Breast epithelium (tissue), 4 donors: ENCODE data around the gene PTPRG. TPM values are rescaled to one million over a fixed set of nuclear protein-coding genes. Genes with fewer than 3 reads are reported as not detected.

Source experiments
- DNase-seq, 2 donors: peaks; one replicate each; pipeline ENCODE4 v3.0.0-alpha.2; 2019; ENCODE audit warnings: low spot score in 2 of 2
- H3K27ac ChIP-seq, 2 donors: fragments of 200-600 bp; sonication (generic) in 1 of 2; one replicate each; pipeline ENCODE4 v1.5.1; 2016 to 2019; ENCODE audit warnings: mild to moderate bottlenecking in 1 of 2
- H3K27me3 ChIP-seq, 2 donors: fragments of 200-600 bp; sonication (generic) in 1 of 2; one replicate each; pipeline versions ENCODE4 v1.5.1 to v1.6.0; 2017 to 2019; ENCODE audit warnings: control low read depth in 1 of 2, mild to moderate bottlenecking in 1 of 2
- H3K36me3 ChIP-seq: fragments of 200-600 bp; one replicate; pipeline ENCODE4 v1.5.1; 2019
- H3K4me1 ChIP-seq, 2 donors: fragments of 200-600 bp; sonication (generic); one replicate each; pipeline ENCODE4 v1.5.1; 2016 to 2019; ENCODE audit warnings: control low read depth in 1 of 2
- H3K4me3 ChIP-seq, 3 donors: fragments of 200-600 bp; sonication (generic); 1 replicate in 2 of 3; 2 replicates in 1 of 3; pipeline ENCODE4 v1.5.1; 2016 to 2019; ENCODE audit warnings: mild to moderate bottlenecking in 3 of 3, moderate library complexity in 2 of 3
- H3K9me3 ChIP-seq, 2 donors: fragments of 200-600 bp; sonication (generic) in 1 of 2; one replicate each; pipeline ENCODE4 v1.5.1; 2016 to 2019; ENCODE audit warnings: control low read depth in 1 of 2
- POLR2A ChIP-seq: fragments of 450-650 bp; IDR thresholded peaks from one replicate; pipeline ENCODE4 v1.6.1; 2016; ENCODE audit warnings: antibody characterized with exemption, mild to moderate bottlenecking, moderate library complexity
- POLR2AphosphoS5 ChIP-seq, 3 donors: sonication (generic); formaldehyde crosslinking; IDR thresholded peaks; one replicate each; pipeline ENCODE4 v1.6.1; 2017; ENCODE audit warnings: antibody characterized with exemption in 3 of 3
- intact Hi-C: fragments of 100-400 bp; cut with DNase I; formaldehyde crosslinking; loops from one replicate; pipeline ENCODE4 v1.15.1; 2023; ENCODE audit warnings: low total_unique reads
- total RNA-seq, 3 donors: library from RNA; depleted of rRNA; stranded (reverse); fragments of >200 nt; gene quantifications; one replicate each; pipeline ENCODE4 v1.1.0, GENCODE V29; 2016
- TF ChIP-seq, protein P1 (sequence below), 3 donors: fragments of 450-650 bp; IDR thresholded peaks; one replicate each; pipeline ENCODE4 v1.5.1; 2016 to 2017; ENCODE audit warnings: antibody characterized with exemption in 3 of 3, mild to moderate bottlenecking in 3 of 3, moderate library complexity in 3 of 3

Gene PTPRG
- total RNA-seq, 3 donors from 2014 or later, result 42.3 to 179 (median 61.6) TPM

DNA sequence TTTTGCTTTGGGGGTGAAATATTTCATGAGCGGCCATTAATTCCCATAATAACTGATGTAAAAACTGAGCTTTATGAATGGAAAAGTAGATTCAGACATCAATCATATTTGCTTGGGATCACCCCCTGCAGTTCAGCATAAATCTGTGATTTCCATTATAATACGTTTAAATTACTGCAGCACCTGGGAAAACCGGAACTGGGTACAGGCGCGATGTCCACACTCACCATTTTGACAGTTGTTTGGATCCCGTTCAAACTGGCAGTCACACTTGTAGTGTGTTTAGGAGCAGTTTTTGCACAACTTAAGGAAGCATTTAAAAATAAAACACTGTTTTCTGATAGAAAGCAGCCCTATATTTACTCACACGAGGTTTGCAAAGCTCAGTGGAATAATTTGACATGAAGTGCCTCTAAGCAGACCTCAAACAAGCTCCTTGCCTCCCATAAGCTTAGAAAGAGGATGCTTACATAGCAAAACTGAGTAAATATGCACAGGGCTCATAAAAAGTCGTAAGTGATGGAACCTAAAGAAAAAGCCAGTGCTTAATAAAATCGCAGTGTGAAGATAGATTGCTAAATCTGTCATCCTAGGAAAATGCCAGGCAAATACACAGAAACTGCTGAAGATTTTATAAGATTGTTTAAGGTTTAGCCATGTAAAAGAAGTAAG lies 377.6 kb downstream of the PTPRG start:
- Histone ChIP-seq H3K27me3 (no peaks in the 10 kb centered on the region), H3K27ac (no peak overlapping the region), H3K9me3 (no peaks in the 10 kb centered on the region), H3K36me3 (no peaks in the 10 kb centered on the region), H3K4me3 (no peak overlapping the region), H3K4me1 (no peaks in the 10 kb centered on the region)
- no peak for DNase-seq
- TF ChIP-seq POLR2AphosphoS5 (IDR thresholded peaks at IDR 0.05) (no peak), POLR2A (no peak)
- TF ChIP-seq, protein P1, sequence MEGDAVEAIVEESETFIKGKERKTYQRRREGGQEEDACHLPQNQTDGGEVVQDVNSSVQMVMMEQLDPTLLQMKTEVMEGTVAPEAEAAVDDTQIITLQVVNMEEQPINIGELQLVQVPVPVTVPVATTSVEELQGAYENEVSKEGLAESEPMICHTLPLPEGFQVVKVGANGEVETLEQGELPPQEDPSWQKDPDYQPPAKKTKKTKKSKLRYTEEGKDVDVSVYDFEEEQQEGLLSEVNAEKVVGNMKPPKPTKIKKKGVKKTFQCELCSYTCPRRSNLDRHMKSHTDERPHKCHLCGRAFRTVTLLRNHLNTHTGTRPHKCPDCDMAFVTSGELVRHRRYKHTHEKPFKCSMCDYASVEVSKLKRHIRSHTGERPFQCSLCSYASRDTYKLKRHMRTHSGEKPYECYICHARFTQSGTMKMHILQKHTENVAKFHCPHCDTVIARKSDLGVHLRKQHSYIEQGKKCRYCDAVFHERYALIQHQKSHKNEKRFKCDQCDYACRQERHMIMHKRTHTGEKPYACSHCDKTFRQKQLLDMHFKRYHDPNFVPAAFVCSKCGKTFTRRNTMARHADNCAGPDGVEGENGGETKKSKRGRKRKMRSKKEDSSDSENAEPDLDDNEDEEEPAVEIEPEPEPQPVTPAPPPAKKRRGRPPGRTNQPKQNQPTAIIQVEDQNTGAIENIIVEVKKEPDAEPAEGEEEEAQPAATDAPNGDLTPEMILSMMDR (IDR thresholded peaks at IDR 0.05), result no peak
- intact Hi-C loops, result no loop called here

DNA sequence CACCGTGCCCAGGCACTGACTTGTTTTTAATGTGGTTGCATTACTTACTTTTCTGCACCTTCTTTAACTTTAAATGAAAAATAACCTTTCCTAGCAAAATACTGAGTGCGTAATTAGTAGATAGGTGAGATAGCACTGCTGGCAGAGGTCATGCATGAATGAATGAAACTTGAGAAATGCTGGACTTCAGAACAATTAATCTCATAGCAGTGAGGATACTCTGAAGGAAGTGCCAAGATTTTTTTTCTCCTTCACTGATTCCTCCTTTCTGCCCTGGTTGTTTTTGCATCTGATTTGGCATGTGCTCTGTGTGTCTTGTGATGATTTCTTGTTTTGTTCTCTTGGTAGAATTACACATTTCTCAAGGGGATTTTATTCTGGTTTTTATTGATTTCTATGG lies 378.9 kb downstream of the PTPRG start:
- Histone ChIP-seq H3K4me3 (no peak overlapping the region), H3K9me3 (no peaks in the 10 kb centered on the region), H3K27me3 (no peaks in the 10 kb centered on the region), H3K27ac (no peak overlapping the region), H3K4me1 (no peaks in the 10 kb centered on the region), H3K36me3 (no peaks in the 10 kb centered on the region)
- TF ChIP-seq, protein P1 (IDR thresholded peaks at IDR 0.05), result no peak
- no peak for TF ChIP-seq POLR2A
- no peak for TF ChIP-seq POLR2AphosphoS5 (IDR thresholded peaks at IDR 0.05)
- no peak for DNase-seq
- intact Hi-C loops, result no loop called here

DNA sequence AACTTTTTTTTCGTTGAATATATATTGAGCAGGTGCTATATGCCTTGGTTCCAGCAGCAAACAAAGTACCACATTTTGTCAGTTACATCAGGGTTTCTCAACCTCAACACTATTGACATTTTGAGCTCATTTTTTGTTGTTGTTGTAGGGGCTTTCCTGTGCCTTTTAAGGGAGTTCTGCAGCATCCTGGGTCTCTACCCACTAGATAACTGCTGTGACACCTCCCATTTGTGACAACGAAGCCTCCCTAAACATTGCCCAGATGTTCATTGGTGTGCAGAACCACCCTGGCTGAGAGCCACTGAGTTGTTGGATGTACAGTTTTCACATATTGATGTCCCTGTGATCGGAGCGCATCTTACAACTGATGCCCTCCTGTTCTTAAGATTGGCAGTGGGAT lies 382.6 kb downstream of the PTPRG start:
- Histone ChIP-seq H3K27ac (no peak overlapping the region), H3K4me3 (no peak overlapping the region), H3K27me3 (no peaks in the 10 kb centered on the region), H3K36me3 (no peaks in the 10 kb centered on the region), H3K4me1 (no peaks in the 10 kb centered on the region), H3K9me3 (no peaks in the 10 kb centered on the region)
- no peak for TF ChIP-seq POLR2AphosphoS5 (IDR thresholded peaks at IDR 0.05)
- TF ChIP-seq POLR2A, result no peak
- TF ChIP-seq, protein P1 (IDR thresholded peaks at IDR 0.05), result no peak
- no peak for DNase-seq
- intact Hi-C loops, result no loop called here

DNA sequence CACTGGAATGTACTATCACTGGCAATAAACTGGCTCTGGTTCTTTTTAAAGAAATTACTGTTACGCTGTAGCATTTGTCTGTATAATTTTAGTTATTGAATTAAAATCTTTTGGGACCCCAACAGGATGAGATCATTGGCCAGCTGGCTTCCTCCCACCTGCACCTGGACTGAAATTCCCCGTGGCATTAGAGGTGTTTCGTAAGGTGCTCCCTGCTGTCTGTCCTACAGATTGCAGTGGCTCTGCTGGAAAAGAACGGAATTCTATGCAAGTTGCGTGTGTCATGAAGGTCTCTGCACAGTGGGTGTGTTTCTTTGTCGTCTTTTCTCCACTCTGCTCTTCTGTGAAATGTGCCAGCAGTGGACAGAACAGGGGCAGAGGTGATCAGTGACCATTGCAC lies 383.4 kb downstream of the PTPRG start:
- no peak overlapping the region for H3K4me3 ChIP-seq
- intact Hi-C loops, result no loop called here
- no peaks in the 10 kb centered on the region for H3K4me1 ChIP-seq
- no peaks in the 10 kb centered on the region for H3K9me3 ChIP-seq
- H3K27ac ChIP-seq, result no peak overlapping the region
- TF ChIP-seq, protein P1 (IDR thresholded peaks at IDR 0.05), result no peak
- TF ChIP-seq POLR2AphosphoS5 (IDR thresholded peaks at IDR 0.05) (no peak), POLR2A (no peak)
- H3K27me3 ChIP-seq, result no peaks in the 10 kb centered on the region
- no peak for DNase-seq
- no peaks in the 10 kb centered on the region for H3K36me3 ChIP-seq

DNA sequence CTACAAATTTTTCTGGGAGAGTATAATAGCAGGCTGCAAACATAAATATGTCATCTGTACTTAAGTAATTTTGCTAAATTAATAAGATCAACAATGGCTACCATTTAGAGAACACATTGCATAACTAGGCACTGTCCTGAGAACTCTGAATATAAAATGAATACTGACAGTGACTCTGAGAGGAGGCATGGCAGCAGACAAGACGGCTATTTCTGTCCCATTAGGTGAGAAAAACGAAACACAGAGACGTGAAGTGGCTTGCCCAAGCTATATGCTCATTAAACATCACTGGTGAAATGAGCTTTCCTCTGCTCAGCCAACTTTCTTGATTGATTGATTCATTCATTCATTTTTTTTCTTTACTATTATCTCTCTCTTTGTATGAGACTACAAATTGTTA lies 384.3 kb downstream of the PTPRG start:
- Histone ChIP-seq H3K4me1 (no peaks in the 10 kb centered on the region), H3K36me3 (no peaks in the 10 kb centered on the region), H3K27me3 (no peaks in the 10 kb centered on the region), H3K4me3 (no peak overlapping the region), H3K27ac (no peak overlapping the region), H3K9me3 (no peaks in the 10 kb centered on the region)
- intact Hi-C loops, result no loop called here
- no peak for DNase-seq
- TF ChIP-seq POLR2A, result no peak
- TF ChIP-seq POLR2AphosphoS5 (IDR thresholded peaks at IDR 0.05), result no peak
- TF ChIP-seq, protein P1 (IDR thresholded peaks at IDR 0.05), result no peak
